ENCODE results near the gene JPH4. TPM values are rescaled to one million over a fixed set of nuclear protein-coding genes. Genes with fewer than 3 reads are reported as not detected.

The JPH4 gene
- total and polyA plus RNA-seq, 2 of the 8 experiments (the other 6 are each of a cell fraction or from before 2014, with no cell fraction given), result 23.9 to 46.7 TPM

- Histone ChIP-seq H3K27ac (ENCODE audit: low read depth, low read length) (no peak overlapping the region), H3K79me2 (ENCODE audit: control insufficient read depth in 1 of 2, insufficient read depth in 2 of 2, low read length in 2 of 2) (no peaks in the 10 kb centered on the region), H2AK5ac (ENCODE audit: low read depth, low read length) (0 out of 2 replicates have a peak overlapping the region, but pooled peaks have one; percentile 45), H3K4me2 (ENCODE audit: insufficient read depth in 1 of 2, low read depth in 2 of 2, low read length in 2 of 2) (peak overlapping the region; percentile 70 to 88), H3K9me3 (ENCODE audit: insufficient read depth in 2 of 2, low read depth in 1 of 2, low read length in 1 of 2) (no peaks in the 10 kb centered on the region), H2BK120ac (replicated peaks; ENCODE audit: low read depth, low read length) (no peak overlapping the region), H2AFZ (ENCODE audit: low read length) (no peak overlapping the region), H4K20me1 (replicated peaks in 1 of 2; ENCODE audit: control insufficient read depth in 1 of 2, insufficient read depth in 2 of 2, low read length in 2 of 2) (peaks cover 6 to 7% of the 10 kb centered on the region in 2 experiments), H2BK15ac (ENCODE audit: low read length) (no peak overlapping the region; the same call in 1 of the 2 replicates), H3K56ac (replicated peaks; ENCODE audit: insufficient read length, low read depth, low read length) (no peak overlapping the region), H4K8ac (ENCODE audit: extremely low read depth, insufficient read depth, low read length) (no peak overlapping the region), H4K5ac (ENCODE audit: insufficient read length, low read depth, low read length) (no peak overlapping the region), H2BK5ac (ENCODE audit: low read depth, low read length) (peak overlapping the region; percentile 40; the same call in 1 of the 2 replicates), H3K14ac (ENCODE audit: insufficient read length) (no peak overlapping the region), H3K36me3 (ENCODE audit: control insufficient read depth in 2 of 4, insufficient read depth in 4 of 4, low read length in 3 of 4) (peaks cover 0 to 4% (median 0%) of the 10 kb centered on the region in 4 experiments; a peak in 1 of 8 replicates), H3K79me1 (ENCODE audit: low read depth, low read length) (no peaks in the 10 kb centered on the region), H3K9ac (replicated peaks in 1 of 4; ENCODE audit: extremely low read depth in 1 of 4, low read depth in 3 of 4, low read length in 3 of 4) (peak overlapping the region in 1 of 4 experiments; percentile 7; a peak in 1 of 7 replicates), H4K91ac (replicated peaks; ENCODE audit: insufficient read length, low read length) (peak overlapping the region; percentile 6), H3K4me3 (ENCODE audit: extremely low read depth in 1 of 4, insufficient read depth in 2 of 4, low read depth in 3 of 4, low read length in 4 of 4) (peak overlapping the region in 2 of 4 experiments; percentile 3 to 93; a peak in 2 of 8 replicates), H3K18ac (ENCODE audit: extremely low read depth, low read length) (no peak overlapping the region), H3K23ac (ENCODE audit: insufficient read length) (no peak overlapping the region), H3K4me1 (replicated peaks in 1 of 4; ENCODE audit: control insufficient read depth in 3 of 4, insufficient read depth in 4 of 4, low read length in 3 of 4) (peaks cover 5 to 15% (median 9%) of the 10 kb centered on the region in 4 experiments; a peak in 6 of 7 replicates), H2BK20ac (ENCODE audit: low read length) (0 out of 2 replicates have a peak overlapping the region, but pooled peaks have one; percentile 9), H3K4ac (replicated peaks; ENCODE audit: insufficient read length, low read depth, low read length) (no peak overlapping the region), H3K27me3 (replicated peaks in 1 of 4; ENCODE audit: control insufficient read depth in 3 of 4, extremely low read depth in 1 of 4, insufficient read depth in 3 of 4, low read length in 3 of 4) (peaks cover 17 to 29% (median 25%) of the 10 kb centered on the region in 4 experiments), H2BK12ac (ENCODE audit: low read depth, low read length) (0 out of 2 replicates have a peak overlapping the region, but pooled peaks have one; percentile 18), H3K23me2 (ENCODE audit: low read depth, low read length) (peaks cover 19% of the 10 kb centered on the region; the same call in 1 of the 2 replicates)
- DNase-seq (ENCODE audit: low read depth in 1 of 2, low spot score in 2 of 2) (peak in 1 of 2 experiments; percentile 50), FAIRE-seq (no peak)
- TF ChIP-seq CHD2 (IDR thresholded peaks at IDR 0.05; ENCODE audit: low read length) (no peak), FOSL1 (IDR thresholded peaks at IDR 0.05; ENCODE audit: insufficient read depth, low read depth, low read length) (no peak), HDAC6 (IDR thresholded peaks at IDR 0.05; ENCODE audit: low read depth, low read length) (no peak), EZH2 (IDR thresholded peaks at IDR 0.05; ENCODE audit: low read depth, low read length, severe bottlenecking) (no peak), SP4 (IDR thresholded peaks at IDR 0.05; ENCODE audit: low read length) (no peak), TAF7 (optimal IDR thresholded peaks at IDR 0.05; ENCODE audit: borderline replicate concordance, low read depth, low read length) (no peak), TEAD4 (IDR thresholded peaks at IDR 0.05; ENCODE audit: low read depth, low read length) (no peak), CBX8 (IDR thresholded peaks at IDR 0.05; ENCODE audit: borderline replicate concordance, low read depth, low read length) (no peak), CEBPB (IDR thresholded peaks at IDR 0.05; ENCODE audit: low read depth, low read length) (no peak)
- ChIA-PET POLR2A (ENCODE audit: partially characterized antibody) (interaction anchor here (1.2 to 3.8 kb wide), 4 partner anchors 10 to 473 kb away, joined by 4 to 11 read pairs (median 6); partner anchors contain the start of gene CARMIL3), CTCF (ENCODE audit: partially characterized antibody) (interaction anchor here (0.6 to 1.7 kb wide), 3 partner anchors 8 to 352 kb away, joined by 3 to 6 read pairs (median 4); no protein-coding TSS in a partner anchor)
- WGBS, 2 experiments (ENCODE audit: extremely low coverage in 1 of 2, insufficient coverage in 1 of 2, insufficient read length in 1 of 2, insufficient replicate concordance in 2 of 2, low coverage in 1 of 2, low lambda C conversion rate in 2 of 2, missing lambda C conversion rate in 1 of 2), result 75% methylated on average over 3 of the region's 3 CpGs; no CpG with 5 or more reads in 1 of the 2 experiments
Observed at GRCh38 chr14:23579311-23579630, 681 bp upstream of the JPH4 start.

All from H1 (cell line).